HFF-Myc (cell line): Measurements from ENCODE around the gene HIVEP1.

Source experiments
- DNase-seq: peaks from one replicate; pipeline ENCODE4 v3.0.0-alpha.2; 2011; ENCODE audit warnings: low read depth; ENCODE audit errors: extremely low read depth
- H3K4me3 ChIP-seq: replicated peaks from 2 replicates; pipeline ENCODE4 v1.5.1; 2011; ENCODE audit warnings: low read depth, mild to moderate bottlenecking, control low read depth, low read length
- CTCF ChIP-seq: IDR thresholded peaks from 2 replicates; pipeline ENCODE4 v1.5.1; 2012; ENCODE audit warnings: mild to moderate bottlenecking, low read depth, low read length, control low read depth; ENCODE audit errors: missing control alignments

Gene HIVEP1

GRCh38 chr6:12039540-12040459 lies 27.7 kb downstream of the HIVEP1 start:
- H3K4me3 ChIP-seq: no peak overlapping the region
- DNase-seq: no peak
- no peak for TF ChIP-seq CTCF

GRCh38 chr6:12047304-12047703 lies 35.2 kb downstream of the HIVEP1 start:
- TF ChIP-seq CTCF: no peak
- DNase-seq: no peak
- no peak overlapping the region for H3K4me3 ChIP-seq

- H3K4me3 ChIP-seq: no peak overlapping the region
- no peak for TF ChIP-seq CTCF
- no peak for DNase-seq
These were observed 35.8 kb downstream of the HIVEP1 start for GRCh38 chr6:12047792-12048432.

GRCh38 chr6:12048609-12049008 lies 36.5 kb downstream of the HIVEP1 start:
- TF ChIP-seq CTCF: no peak
- DNase-seq: no peak
- no peak overlapping the region for H3K4me3 ChIP-seq

GRCh38 chr6:12049165-12049564 lies 37.1 kb downstream of the HIVEP1 start:
- no peak for DNase-seq
- no peak overlapping the region for H3K4me3 ChIP-seq
- TF ChIP-seq CTCF: no peak

- no peak for DNase-seq
- no peak overlapping the region for H3K4me3 ChIP-seq
- TF ChIP-seq CTCF: no peak
These were observed 39.8 kb downstream of the HIVEP1 start for GRCh38 chr6:12051861-12052368.
